Esophagus squamous epithelium (tissue), 4 donors: ENCODE data around the gene TMEM179B.
"Not testable (repeated sequence)": the region's sequence is repeated elsewhere in the genome, so short reads cannot be mapped to it uniquely, and the experiment has no call there.

Source experiments
- POLR2A ChIP-seq, 4 donors: fragments of 450-650 bp; IDR thresholded peaks; one replicate each; pipeline ENCODE4 v1.6.1; 2017; ENCODE audit warnings: antibody characterized with exemption in 4 of 4, mild to moderate bottlenecking in 4 of 4, moderate library complexity in 3 of 4
- TF ChIP-seq, protein P1 (sequence below), 6 experiments: fragments of 450-650 bp in 4 of 6; fragments of 200-600 bp in 2 of 6; sonication (generic) in 2 of 6; IDR thresholded peaks; one replicate each; pipeline ENCODE4 v1.5.1; 2016 to 2019; ENCODE audit warnings: antibody characterized with exemption in 6 of 6, mild to moderate bottlenecking in 4 of 6, moderate library complexity in 4 of 6

DNA sequence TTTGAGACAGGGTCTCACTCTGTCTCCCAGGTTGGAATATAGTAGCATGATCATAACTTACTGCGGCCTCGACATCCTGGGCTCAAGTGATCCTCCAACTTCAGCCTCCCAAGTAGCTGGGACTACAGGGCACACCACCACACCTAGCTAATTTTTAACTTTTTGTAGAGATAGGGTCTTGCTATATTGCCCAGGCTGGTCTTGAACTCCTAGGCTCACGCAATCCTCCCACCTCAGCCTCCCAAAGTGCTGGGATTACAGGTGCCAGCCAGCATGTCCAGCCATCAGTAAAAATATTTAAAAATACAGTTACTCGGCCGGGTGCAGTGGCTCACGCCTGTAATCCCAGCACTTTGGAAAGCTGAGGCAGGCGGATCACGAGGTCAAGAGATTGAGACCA is 40.9 kb downstream of the TMEM179B start:
- TF ChIP-seq, protein P1, sequence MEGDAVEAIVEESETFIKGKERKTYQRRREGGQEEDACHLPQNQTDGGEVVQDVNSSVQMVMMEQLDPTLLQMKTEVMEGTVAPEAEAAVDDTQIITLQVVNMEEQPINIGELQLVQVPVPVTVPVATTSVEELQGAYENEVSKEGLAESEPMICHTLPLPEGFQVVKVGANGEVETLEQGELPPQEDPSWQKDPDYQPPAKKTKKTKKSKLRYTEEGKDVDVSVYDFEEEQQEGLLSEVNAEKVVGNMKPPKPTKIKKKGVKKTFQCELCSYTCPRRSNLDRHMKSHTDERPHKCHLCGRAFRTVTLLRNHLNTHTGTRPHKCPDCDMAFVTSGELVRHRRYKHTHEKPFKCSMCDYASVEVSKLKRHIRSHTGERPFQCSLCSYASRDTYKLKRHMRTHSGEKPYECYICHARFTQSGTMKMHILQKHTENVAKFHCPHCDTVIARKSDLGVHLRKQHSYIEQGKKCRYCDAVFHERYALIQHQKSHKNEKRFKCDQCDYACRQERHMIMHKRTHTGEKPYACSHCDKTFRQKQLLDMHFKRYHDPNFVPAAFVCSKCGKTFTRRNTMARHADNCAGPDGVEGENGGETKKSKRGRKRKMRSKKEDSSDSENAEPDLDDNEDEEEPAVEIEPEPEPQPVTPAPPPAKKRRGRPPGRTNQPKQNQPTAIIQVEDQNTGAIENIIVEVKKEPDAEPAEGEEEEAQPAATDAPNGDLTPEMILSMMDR (IDR thresholded peaks at IDR 0.05), result not testable (repeated sequence)
- TF ChIP-seq POLR2A (IDR thresholded peaks at IDR 0.05), result not testable (repeated sequence)
